PFSK-1 (cell line): ENCODE measurements around the gene LECT2.

ENCODE experiments used
- FOXP2 ChIP-seq: optimal IDR thresholded peaks from 2 replicates; pipeline ENCODE3; 2011; ENCODE audit warnings: borderline replicate concordance, control low read depth, inconsistent platforms; ENCODE audit not compliant: insufficient read depth; ENCODE audit errors: extremely low read length, extremely low read depth
- POLR2AphosphoS5 ChIP-seq: IDR thresholded peaks from 2 replicates; pipeline ENCODE4 v1.6.1; 2012; ENCODE audit warnings: low read depth, mild to moderate bottlenecking, control low read depth, low read length, moderate library complexity
- REST ChIP-seq, 2 experiments: IDR thresholded peaks; 2 replicates each; pipeline versions ENCODE4 v1.6.1 to v1.8.0; 2011 to 2012; ENCODE audit warnings: low read depth in 2 of 2, low read length in 2 of 2, control low read depth in 1 of 2, inconsistent platforms in 1 of 2, mild to moderate bottlenecking in 1 of 2, moderate library complexity in 1 of 2; ENCODE audit not compliant: insufficient read depth in 1 of 2
- SIN3A ChIP-seq: IDR thresholded peaks from 2 replicates; pipeline ENCODE4 v1.6.1; 2012; ENCODE audit warnings: mild to moderate bottlenecking, low read length, moderate library complexity, borderline replicate concordance; ENCODE audit not compliant: insufficient read depth
- TAF1 ChIP-seq: IDR thresholded peaks from 2 replicates; pipeline ENCODE4 v1.6.1; 2012; ENCODE audit warnings: low read length, control low read depth, borderline replicate concordance; ENCODE audit not compliant: insufficient read depth

The LECT2 gene

DNA sequence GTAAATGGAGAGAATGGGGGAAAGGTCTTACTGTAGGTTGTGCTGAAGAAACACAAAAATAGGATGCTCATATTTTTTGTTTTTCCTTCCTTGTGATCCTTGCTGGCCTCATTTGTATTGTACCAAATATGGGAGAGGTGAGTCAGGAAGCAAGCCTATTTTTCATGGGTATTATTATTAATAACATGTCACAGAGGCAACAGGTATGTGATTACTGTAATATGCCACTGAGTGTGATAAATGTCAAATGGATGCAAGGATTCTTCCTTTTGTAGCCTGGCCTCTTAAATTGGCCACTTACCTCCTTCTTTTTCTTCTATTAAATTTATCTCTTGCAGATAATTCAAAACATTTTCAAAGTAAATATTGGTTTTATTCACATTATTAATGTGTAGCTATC, 10.2 kb downstream of the LECT2 start:
- TF ChIP-seq FOXP2 (no peak), SIN3A (no peak), REST (IDR thresholded peaks at IDR 0.05; ENCODE audit: insufficient read depth in 1 of 2, low read depth in 2 of 2, low read length in 2 of 2) (no peak), POLR2AphosphoS5 (no peak), TAF1 (no peak)

DNA sequence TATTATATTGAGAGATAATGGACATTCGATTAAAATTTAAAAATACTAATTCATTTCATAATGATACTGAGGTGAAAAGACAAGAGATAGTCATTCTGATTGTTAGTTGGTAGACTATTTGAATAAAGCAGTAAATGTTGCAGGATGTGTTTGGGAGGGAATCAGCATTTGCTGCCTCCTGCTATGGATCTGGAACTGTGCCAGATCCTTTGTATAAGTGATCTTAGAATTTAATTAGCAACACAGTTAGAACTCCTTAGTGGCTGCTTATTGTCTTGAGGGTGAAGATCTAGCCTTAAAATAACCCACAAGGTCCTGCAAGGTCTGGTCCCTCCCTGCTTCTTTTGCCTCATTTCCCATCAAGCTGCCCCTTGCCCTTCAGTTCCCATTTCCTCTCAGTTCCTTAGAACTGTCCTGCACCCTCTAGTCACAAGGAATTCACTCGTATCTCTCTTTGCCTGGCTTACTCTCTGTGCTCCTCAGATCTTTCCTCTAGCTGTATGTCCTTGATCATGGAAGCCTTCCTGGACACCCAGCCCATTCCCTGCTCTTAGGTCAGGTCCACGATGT, 12.5 kb downstream of the LECT2 start:
- TF ChIP-seq SIN3A, result no peak
- TF ChIP-seq POLR2AphosphoS5, result no peak
- TF ChIP-seq TAF1, result no peak

GRCh38 chr5:135941711-135942110, 13.1 kb downstream of the LECT2 start:
- no peak for TF ChIP-seq SIN3A
- no peak for TF ChIP-seq POLR2AphosphoS5
- no peak for TF ChIP-seq TAF1
- no peak for TF ChIP-seq REST (IDR thresholded peaks at IDR 0.05; ENCODE audit: insufficient read depth in 1 of 2, low read depth in 2 of 2, low read length in 2 of 2)
- no peak for TF ChIP-seq FOXP2

GRCh38 chr5:135937245-135937911, 17.4 kb downstream of the LECT2 start:
- TF ChIP-seq SIN3A (no peak), POLR2AphosphoS5 (no peak), REST (IDR thresholded peaks at IDR 0.05; ENCODE audit: insufficient read depth in 1 of 2, low read depth in 2 of 2, low read length in 2 of 2) (no peak), FOXP2 (no peak), TAF1 (no peak)

GRCh38 chr5:135934939-135935338, 19.8 kb downstream of the LECT2 start:
- no peak for TF ChIP-seq SIN3A
- TF ChIP-seq REST (IDR thresholded peaks at IDR 0.05; ENCODE audit: insufficient read depth in 1 of 2, low read depth in 2 of 2, low read length in 2 of 2), result peak in 1 of 2 experiments; percentile 76; a peak in 2 of 4 replicates
